ENCODE results near the gene CACNA2D1.

Gene CACNA2D1

GRCh38 chr7:82124445-82124844, 319.1 kb downstream of the CACNA2D1 start:
- H3K36me3 ChIP-seq (ENCODE audit: insufficient read depth, low read length), result peaks cover 5% of the 10 kb centered on the region
- H3K4me3 ChIP-seq (ENCODE audit: low read length), result no peak overlapping the region
- peaks cover 3% of the 10 kb centered on the region for H3K9me3 ChIP-seq (replicated peaks; ENCODE audit: low read length)
- no peaks in the 10 kb centered on the region for H3K27me3 ChIP-seq (ENCODE audit: control insufficient read depth, insufficient read depth, low read length)
- H3K9ac ChIP-seq (ENCODE audit: low read depth, low read length), result no peak overlapping the region
- no peaks in the 10 kb centered on the region for H3K4me1 ChIP-seq (ENCODE audit: control insufficient read depth, insufficient read depth, low read length)
- no peak overlapping the region for H3K4me2 ChIP-seq (ENCODE audit: low read length)

GRCh38 chr7:82122275-82122674, 321.3 kb downstream of the CACNA2D1 start:
- Histone ChIP-seq H3K4me2 (ENCODE audit: low read length) (no peak overlapping the region), H3K9ac (ENCODE audit: low read depth, low read length) (no peak overlapping the region), H3K4me1 (ENCODE audit: control insufficient read depth, insufficient read depth, low read length) (no peaks in the 10 kb centered on the region), H3K36me3 (ENCODE audit: insufficient read depth, low read length) (peaks cover 5% of the 10 kb centered on the region), H3K4me3 (ENCODE audit: low read length) (no peak overlapping the region), H3K9me3 (replicated peaks; ENCODE audit: low read length) (peaks cover 3% of the 10 kb centered on the region), H3K27me3 (ENCODE audit: control insufficient read depth, insufficient read depth, low read length) (no peaks in the 10 kb centered on the region)

- H3K4me2 ChIP-seq (ENCODE audit: low read length), result no peak overlapping the region
- no peak overlapping the region for H3K9ac ChIP-seq (ENCODE audit: low read depth, low read length)
- H3K27me3 ChIP-seq (ENCODE audit: control insufficient read depth, insufficient read depth, low read length), result no peaks in the 10 kb centered on the region
- peaks cover 5% of the 10 kb centered on the region for H3K4me1 ChIP-seq (ENCODE audit: control insufficient read depth, insufficient read depth, low read length)
- no peak overlapping the region for H3K4me3 ChIP-seq (ENCODE audit: low read length)
- no peaks in the 10 kb centered on the region for H3K9me3 ChIP-seq (replicated peaks; ENCODE audit: low read length)
- no peaks in the 10 kb centered on the region for H3K36me3 ChIP-seq (ENCODE audit: insufficient read depth, low read length)
These were observed 329.3 kb downstream of the CACNA2D1 start for GRCh38 chr7:82114237-82114636.

GRCh38 chr7:82110146-82110840, 333.3 kb downstream of the CACNA2D1 start:
- H3K9ac ChIP-seq (ENCODE audit: low read depth, low read length), result no peak overlapping the region
- H3K4me1 ChIP-seq (ENCODE audit: control insufficient read depth, insufficient read depth, low read length), result peaks cover 14% of the 10 kb centered on the region
- H3K9me3 ChIP-seq (replicated peaks; ENCODE audit: low read length), result no peaks in the 10 kb centered on the region
- H3K4me2 ChIP-seq (ENCODE audit: low read length), result no peak overlapping the region
- H3K27me3 ChIP-seq (ENCODE audit: control insufficient read depth, insufficient read depth, low read length), result no peaks in the 10 kb centered on the region
- no peaks in the 10 kb centered on the region for H3K36me3 ChIP-seq (ENCODE audit: insufficient read depth, low read length)
- H3K4me3 ChIP-seq (ENCODE audit: low read length), result no peak overlapping the region

GRCh38 chr7:82109288-82109687, 334.3 kb downstream of the CACNA2D1 start:
- no peaks in the 10 kb centered on the region for H3K36me3 ChIP-seq (ENCODE audit: insufficient read depth, low read length)
- no peak overlapping the region for H3K4me2 ChIP-seq (ENCODE audit: low read length)
- no peaks in the 10 kb centered on the region for H3K9me3 ChIP-seq (replicated peaks; ENCODE audit: low read length)
- no peak overlapping the region for H3K4me3 ChIP-seq (ENCODE audit: low read length)
- peaks cover 14% of the 10 kb centered on the region for H3K4me1 ChIP-seq (ENCODE audit: control insufficient read depth, insufficient read depth, low read length)
- no peaks in the 10 kb centered on the region for H3K27me3 ChIP-seq (ENCODE audit: control insufficient read depth, insufficient read depth, low read length)
- no peak overlapping the region for H3K9ac ChIP-seq (ENCODE audit: low read depth, low read length)

- H3K27me3 ChIP-seq (ENCODE audit: control insufficient read depth, insufficient read depth, low read length), result no peaks in the 10 kb centered on the region
- no peaks in the 10 kb centered on the region for H3K36me3 ChIP-seq (ENCODE audit: insufficient read depth, low read length)
- no peak overlapping the region for H3K4me2 ChIP-seq (ENCODE audit: low read length)
- peaks cover 14% of the 10 kb centered on the region for H3K4me1 ChIP-seq (ENCODE audit: control insufficient read depth, insufficient read depth, low read length)
- no peaks in the 10 kb centered on the region for H3K9me3 ChIP-seq (replicated peaks; ENCODE audit: low read length)
- no peak overlapping the region for H3K9ac ChIP-seq (ENCODE audit: low read depth, low read length)
- H3K4me3 ChIP-seq (ENCODE audit: low read length), result no peak overlapping the region
These were observed 337.4 kb downstream of the CACNA2D1 start for GRCh38 chr7:82106201-82106600.

GRCh38 chr7:82105463-82105862, 338.1 kb downstream of the CACNA2D1 start:
- no peaks in the 10 kb centered on the region for H3K36me3 ChIP-seq (ENCODE audit: insufficient read depth, low read length)
- no peak overlapping the region for H3K9ac ChIP-seq (ENCODE audit: low read depth, low read length)
- no peak overlapping the region for H3K4me3 ChIP-seq (ENCODE audit: low read length)
- no peaks in the 10 kb centered on the region for H3K9me3 ChIP-seq (replicated peaks; ENCODE audit: low read length)
- H3K4me1 ChIP-seq (ENCODE audit: control insufficient read depth, insufficient read depth, low read length), result peaks cover 14% of the 10 kb centered on the region
- no peaks in the 10 kb centered on the region for H3K27me3 ChIP-seq (ENCODE audit: control insufficient read depth, insufficient read depth, low read length)
- no peak overlapping the region for H3K4me2 ChIP-seq (ENCODE audit: low read length)

- H3K4me2 ChIP-seq (ENCODE audit: low read length), result no peak overlapping the region
- H3K9ac ChIP-seq (ENCODE audit: low read depth, low read length), result no peak overlapping the region
- no peaks in the 10 kb centered on the region for H3K4me1 ChIP-seq (ENCODE audit: control insufficient read depth, insufficient read depth, low read length)
- H3K4me3 ChIP-seq (ENCODE audit: low read length), result no peak overlapping the region
- no peaks in the 10 kb centered on the region for H3K9me3 ChIP-seq (replicated peaks; ENCODE audit: low read length)
- H3K27me3 ChIP-seq (ENCODE audit: control insufficient read depth, insufficient read depth, low read length), result no peaks in the 10 kb centered on the region
- H3K36me3 ChIP-seq (ENCODE audit: insufficient read depth, low read length), result no peaks in the 10 kb centered on the region
These were observed 345.2 kb downstream of the CACNA2D1 start for GRCh38 chr7:82098414-82098813.

GRCh38 chr7:82091126-82091684, 352.4 kb downstream of the CACNA2D1 start:
- Histone ChIP-seq H3K9ac (ENCODE audit: low read depth, low read length) (no peak overlapping the region), H3K9me3 (replicated peaks; ENCODE audit: low read length) (no peaks in the 10 kb centered on the region), H3K4me2 (ENCODE audit: low read length) (no peak overlapping the region), H3K4me3 (ENCODE audit: low read length) (no peak overlapping the region), H3K27me3 (ENCODE audit: control insufficient read depth, insufficient read depth, low read length) (no peaks in the 10 kb centered on the region), H3K36me3 (ENCODE audit: insufficient read depth, low read length) (no peaks in the 10 kb centered on the region), H3K4me1 (ENCODE audit: control insufficient read depth, insufficient read depth, low read length) (no peaks in the 10 kb centered on the region)

- no peak overlapping the region for H3K4me3 ChIP-seq (ENCODE audit: low read length)
- H3K9me3 ChIP-seq (replicated peaks; ENCODE audit: low read length), result no peaks in the 10 kb centered on the region
- peaks cover 2% of the 10 kb centered on the region for H3K36me3 ChIP-seq (ENCODE audit: insufficient read depth, low read length)
- H3K9ac ChIP-seq (ENCODE audit: low read depth, low read length), result no peak overlapping the region
- H3K4me1 ChIP-seq (ENCODE audit: control insufficient read depth, insufficient read depth, low read length), result no peaks in the 10 kb centered on the region
- no peak overlapping the region for H3K4me2 ChIP-seq (ENCODE audit: low read length)
- H3K27me3 ChIP-seq (ENCODE audit: control insufficient read depth, insufficient read depth, low read length), result no peaks in the 10 kb centered on the region
These were observed 356.5 kb downstream of the CACNA2D1 start for GRCh38 chr7:82087099-82087498.

GRCh38 chr7:82085116-82085515, 358.5 kb downstream of the CACNA2D1 start:
- H3K9ac ChIP-seq (ENCODE audit: low read depth, low read length), result no peak overlapping the region
- no peak overlapping the region for H3K4me2 ChIP-seq (ENCODE audit: low read length)
- H3K36me3 ChIP-seq (ENCODE audit: insufficient read depth, low read length), result peaks cover 8% of the 10 kb centered on the region
- no peaks in the 10 kb centered on the region for H3K27me3 ChIP-seq (ENCODE audit: control insufficient read depth, insufficient read depth, low read length)
- no peak overlapping the region for H3K4me3 ChIP-seq (ENCODE audit: low read length)
- H3K9me3 ChIP-seq (replicated peaks; ENCODE audit: low read length), result no peaks in the 10 kb centered on the region
- H3K4me1 ChIP-seq (ENCODE audit: control insufficient read depth, insufficient read depth, low read length), result no peaks in the 10 kb centered on the region

GRCh38 chr7:82081644-82082224, 361.8 kb downstream of the CACNA2D1 start:
- no peaks in the 10 kb centered on the region for H3K27me3 ChIP-seq (ENCODE audit: control insufficient read depth, insufficient read depth, low read length)
- no peak overlapping the region for H3K4me2 ChIP-seq (ENCODE audit: low read length)
- no peak overlapping the region for H3K4me3 ChIP-seq (ENCODE audit: low read length)
- H3K9ac ChIP-seq (ENCODE audit: low read depth, low read length), result no peak overlapping the region
- H3K36me3 ChIP-seq (ENCODE audit: insufficient read depth, low read length), result peaks cover 8% of the 10 kb centered on the region
- H3K9me3 ChIP-seq (replicated peaks; ENCODE audit: low read length), result no peaks in the 10 kb centered on the region
- no peaks in the 10 kb centered on the region for H3K4me1 ChIP-seq (ENCODE audit: control insufficient read depth, insufficient read depth, low read length)

Measured in skeletal muscle satellite cell (primary cell).